Panc1 (cell line): ENCODE results near the gene ABHD17A. TPM values are rescaled to one million over a fixed set of nuclear protein-coding genes. Genes with fewer than 3 reads are reported as not detected.

Experiments
- ATAC-seq: fragments of 200-7000 bp; cut with Tn5 transposase; 2 replicates; pipeline ENCODE4 v1.9.1; 2020; ENCODE audit warnings: mild to moderate bottlenecking, moderate library complexity
- BruUV-seq: library from RNA; stranded (reverse); fragments of 400-500 nt; replicated peaks from 2 replicates; lab custom pipeline; 2021; lab: Mats Ljungman, UMichigan
- CTCF ChIA-PET: fragments of 300-600 bp; sonication (Branson Sonifier 250); formaldehyde crosslinking; loops from one replicate; lab custom pipeline; 2022; ENCODE audit warnings: antibody characterized with exemption; lab: Charles Lee
- POLR2A ChIA-PET: fragments of 300-600 bp; sonication (Branson Sonifier 250); formaldehyde crosslinking; loops from one replicate; lab custom pipeline; 2022; ENCODE audit warnings: antibody characterized with exemption; lab: Charles Lee
- DNase-seq: peaks from one replicate; pipeline ENCODE4 v3.0.0-alpha.2; 2010; ENCODE audit warnings: low read depth, low spot score
- H3K27ac ChIP-seq: 2 replicates; pipeline ENCODE4 v1.5.1; 2011; ENCODE audit warnings: mild to moderate bottlenecking, low read length, inconsistent platforms
- H3K27me3 ChIP-seq: fragments of 200-500 bp; sonication (Bioruptor generic); 2 replicates; pipeline ENCODE4 v1.6.0; 2014; ENCODE audit warnings: low read length, inconsistent platforms; ENCODE audit not compliant: control insufficient read depth, insufficient read depth
- H3K36me3 ChIP-seq: fragments of 200-500 bp; sonication (Bioruptor generic); 2 replicates; pipeline ENCODE4 v1.5.1; 2014; ENCODE audit warnings: inconsistent platforms, mild to moderate bottlenecking, low read length, moderate library complexity; ENCODE audit not compliant: control insufficient read depth, insufficient read depth
- H3K4me1 ChIP-seq: 2 replicates; pipeline ENCODE4 v1.5.1; 2011; ENCODE audit warnings: inconsistent platforms, mild to moderate bottlenecking, low read length, moderate library complexity; ENCODE audit not compliant: control insufficient read depth, insufficient read depth
- H3K4me3 ChIP-seq, 2 experiments: 2 replicates each; pipeline ENCODE4 v1.5.1; 2011 to 2012; ENCODE audit warnings: low read depth in 2 of 2, low read length in 2 of 2, mild to moderate bottlenecking in 2 of 2, inconsistent platforms in 1 of 2, moderate library complexity in 1 of 2
- H3K9me3 ChIP-seq: fragments of 200-500 bp; sonication (Bioruptor generic); 2 replicates; pipeline ENCODE4 v1.5.1; 2014; ENCODE audit warnings: low read depth, mild to moderate bottlenecking, inconsistent platforms, low read length, moderate library complexity; ENCODE audit not compliant: control insufficient read depth, insufficient read depth
- CTCF ChIP-seq: fragments of 450-650 bp; IDR thresholded peaks from 2 replicates; pipeline ENCODE4 v1.5.1; 2017; ENCODE audit warnings: mild to moderate bottlenecking
- POLR2AphosphoS5 ChIP-seq: IDR thresholded peaks from 2 replicates; pipeline ENCODE4 v1.6.1; 2012; ENCODE audit warnings: mild to moderate bottlenecking, low read depth, low read length, moderate library complexity
- REST ChIP-seq, 2 experiments: IDR thresholded peaks; 2 replicates each; pipeline ENCODE4 v1.6.1; 2011 to 2012; ENCODE audit warnings: low read depth in 2 of 2, control low read depth in 1 of 2, low read length in 1 of 2, mild to moderate bottlenecking in 1 of 2, moderate library complexity in 1 of 2; ENCODE audit not compliant: insufficient read depth in 1 of 2
- SIN3A ChIP-seq: IDR thresholded peaks from 2 replicates; pipeline ENCODE4 v1.6.1; 2012; ENCODE audit warnings: low read depth, mild to moderate bottlenecking, low read length, moderate library complexity, borderline replicate concordance; ENCODE audit not compliant: insufficient read depth
- TCF7L2 ChIP-seq: IDR thresholded peaks from 2 replicates; pipeline ENCODE4 v1.6.1; 2011; ENCODE audit warnings: mild to moderate bottlenecking, low read depth, low read length, inconsistent platforms
- in situ Hi-C: cut with HindIII; loops from 2 replicates; pipeline ENCODE4 v1.10.0; 2016; ENCODE audit warnings: low sequenced_read_pairs, low pct_unique_long_range_greater_than_20kb
- intact Hi-C: fragments of 100-400 bp; cut with micrococcal nuclease; formaldehyde crosslinking; loops from one replicate; pipeline ENCODE4 v1.10.0; 2022; ENCODE audit not compliant: unreplicated experiment
- total RNA-seq: library from RNA; stranded (reverse); gene quantifications from one replicate; pipeline ENCODE4 v1.2.1, GENCODE V29; 2021; ENCODE audit not compliant: unreplicated experiment

The ABHD17A gene
- total RNA-seq, 1 experiment from 2014 or later = 57.1 TPM

- Histone ChIP-seq H3K4me1 (peaks cover 40% of the 10 kb centered on the region), H3K36me3 (peaks cover 6% of the 10 kb centered on the region; the same call in 1 of the 2 replicates)
- no peak for TF ChIP-seq TCF7L2
- TF ChIP-seq CTCF = peak; percentile 57
- no peak for TF ChIP-seq SIN3A
- TF ChIP-seq POLR2AphosphoS5 = no peak
Observed at GRCh38 chr19:1850809-1851653, 34.3 kb downstream of the ABHD17A start.

GRCh38 chr19:1849886-1850398 lies 35.4 kb downstream of the ABHD17A start:
- Histone ChIP-seq H3K4me1 (peaks cover 42% of the 10 kb centered on the region), H3K36me3 (peaks cover 6% of the 10 kb centered on the region; the same call in 1 of the 2 replicates), H3K27me3 (no peaks in the 10 kb centered on the region), H3K9me3 (no peaks in the 10 kb centered on the region), H3K27ac (no peak overlapping the region), H3K4me3 (no peak overlapping the region)
- intact Hi-C loops (no loop called here), in situ Hi-C loops (no loop called here)
- TF ChIP-seq POLR2AphosphoS5 (no peak), TCF7L2 (no peak), CTCF (no peak), REST (IDR thresholded peaks at IDR 0.05; ENCODE audit: insufficient read depth in 1 of 2, low read depth in 2 of 2, low read length in 1 of 2) (no peak), SIN3A (no peak)
- no TSS peak for BruUV-seq
- no peak for DNase-seq
- no peak for ATAC-seq
- ChIA-PET POLR2A (no interaction called here), CTCF (interaction anchor here (0.7 kb wide), 1 partner anchor 199 kb away, joined by 3 read pairs; no protein-coding TSS in a partner anchor)

More at GRCh38 chr19:1850809-1851653, 34.3 kb downstream of the ABHD17A start:
- Histone ChIP-seq H3K27ac (no peak overlapping the region), H3K27me3 (no peaks in the 10 kb centered on the region), H3K4me3 (no peak overlapping the region), H3K9me3 (no peaks in the 10 kb centered on the region)
- ATAC-seq (no peak), DNase-seq (no peak)
- POLR2A ChIA-PET = no interaction called here
- in situ Hi-C loops (no loop called here), intact Hi-C loops (no loop called here)
- BruUV-seq = no TSS peak
- CTCF ChIA-PET = no interaction called here
